NCI-H2196 treated with DMSO at 0.1 percent for 48 hours (cell line): ENCODE results near the gene ADI1.
"Not testable (repeated sequence)": the region's sequence is repeated elsewhere in the genome, so short reads cannot be mapped to it uniquely, and the experiment has no call there.

Experiments used
- DNase-seq: peaks from one replicate; lab custom pipeline; 2025; ENCODE audit not compliant: unreplicated experiment; lab: John Stamatoyannopoulos, UW

Gene ADI1

DNA sequence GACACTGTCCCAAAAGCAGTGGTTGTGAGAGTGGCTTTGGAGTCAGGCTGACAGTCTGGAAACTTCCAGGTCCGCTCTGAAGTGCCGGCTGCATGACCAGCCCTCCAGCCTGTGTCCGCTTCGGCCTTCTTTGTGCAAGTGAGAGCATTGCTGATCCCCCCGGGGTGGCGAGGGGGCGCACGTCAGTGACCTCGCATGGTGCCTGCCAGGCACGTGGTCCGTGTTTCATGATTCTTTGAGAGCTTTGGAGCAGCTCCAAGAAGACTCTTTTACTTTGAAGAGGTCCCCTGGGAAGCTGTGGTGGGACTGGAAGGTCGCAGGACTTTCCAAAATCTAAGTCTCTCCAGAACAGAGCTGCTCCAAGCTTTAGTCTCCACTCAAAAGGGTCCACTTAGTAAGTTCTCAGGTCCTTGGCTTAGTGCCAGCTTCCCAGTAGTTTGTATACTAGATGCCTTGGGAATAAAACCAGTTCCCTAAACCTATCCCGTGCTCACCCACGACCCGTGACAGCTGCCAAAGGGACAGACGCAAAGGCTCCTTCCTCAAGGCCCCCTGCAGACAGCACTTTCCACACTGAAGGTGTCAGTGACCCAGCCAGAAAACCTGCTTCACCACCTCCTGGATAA, 68.8 kb downstream of the ADI1 start:
- no peak for DNase-seq

DNA sequence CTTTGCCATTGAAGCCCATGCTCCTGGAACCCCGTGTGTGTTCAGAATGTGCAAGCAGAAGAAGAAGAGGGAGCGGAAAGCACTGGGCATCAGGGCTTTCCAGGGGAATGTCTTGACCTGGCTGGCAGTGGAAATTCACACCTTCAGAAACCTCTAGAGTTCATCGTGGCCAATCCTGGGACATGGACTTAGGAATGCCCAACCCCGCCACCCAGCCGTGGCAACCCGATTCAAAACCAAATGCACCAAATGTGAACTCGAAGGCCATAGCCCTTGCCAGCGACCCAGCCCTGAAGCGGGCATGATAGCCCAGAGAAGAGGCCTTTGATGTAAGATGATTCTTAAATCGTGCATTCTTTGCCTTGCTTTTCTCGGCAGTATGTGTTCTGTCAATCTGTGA, 69.4 kb downstream of the ADI1 start:
- no peak for DNase-seq

DNA sequence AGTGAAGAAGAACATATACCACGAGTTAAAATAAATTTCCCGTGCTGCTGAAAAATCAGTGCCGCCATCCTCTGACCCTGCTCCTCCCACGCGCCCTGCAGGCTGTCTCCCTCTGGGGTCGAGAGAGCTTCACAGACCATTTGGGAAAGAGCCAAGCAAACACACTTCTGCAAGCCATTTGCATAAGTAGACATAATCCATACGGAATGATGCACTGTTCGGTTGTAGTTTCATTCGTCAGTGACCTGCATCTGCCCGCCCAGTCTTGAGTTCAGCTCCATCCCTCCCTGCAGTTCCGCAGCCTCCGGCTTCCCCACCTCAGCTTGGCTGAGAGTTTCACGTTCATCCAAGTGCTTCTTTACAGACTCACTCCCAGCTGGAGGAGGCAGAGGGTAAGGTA, 70.2 kb downstream of the ADI1 start:
- no peak for DNase-seq

DNA sequence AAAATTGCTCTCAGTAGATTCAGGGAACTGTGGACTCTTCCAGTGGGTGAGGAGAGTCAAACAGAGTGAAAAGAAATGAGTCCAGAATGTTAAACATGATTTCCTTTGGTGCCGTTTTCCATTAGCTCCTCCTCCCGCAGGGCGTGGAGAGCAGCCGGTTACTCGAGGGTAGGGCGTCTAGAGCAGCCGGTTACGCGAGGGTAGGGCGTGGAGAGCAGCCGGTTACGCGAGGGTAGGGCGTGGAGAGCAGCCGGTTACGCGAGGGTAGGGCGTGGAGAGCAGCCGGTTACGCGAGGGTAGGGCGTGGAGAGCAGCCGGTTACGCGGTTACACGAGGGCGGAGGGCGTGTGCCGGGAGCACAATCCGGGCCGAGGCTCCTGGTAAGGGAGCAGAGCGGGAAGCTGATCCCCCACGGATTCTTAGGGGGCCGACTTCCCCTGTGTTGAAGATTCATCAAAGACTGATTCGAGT, 70.9 kb downstream of the ADI1 start:
- not testable (repeated sequence) for DNase-seq

DNA sequence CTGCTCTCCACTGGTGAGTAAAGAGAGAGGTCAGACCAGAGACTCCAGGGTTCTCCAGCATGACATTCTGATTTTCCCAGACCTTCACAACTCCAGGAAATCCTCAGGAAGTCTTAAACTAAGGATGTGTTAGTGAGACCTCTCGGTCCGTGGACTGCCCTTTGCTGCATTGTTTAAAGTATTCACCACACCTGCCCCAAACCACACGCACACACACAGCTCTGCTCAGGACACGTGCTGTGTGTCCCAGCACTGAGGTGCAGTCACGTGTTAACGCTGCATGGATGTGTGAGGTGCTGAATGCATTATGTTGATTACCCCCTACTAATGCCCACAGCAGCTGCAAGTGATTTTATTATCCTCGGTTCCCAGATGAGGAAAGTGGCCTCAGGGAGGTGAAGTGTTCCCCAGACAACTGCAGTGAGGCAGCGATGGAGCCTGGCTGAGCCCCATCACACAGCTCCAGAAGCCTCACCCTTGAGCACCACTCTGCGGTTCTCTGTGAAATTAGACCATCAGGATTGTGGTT, 71.5 kb downstream of the ADI1 start:
- DNase-seq = no peak
